ENCODE measurements around the gene RUBCNL. TPM values are rescaled to one million over a fixed set of nuclear protein-coding genes. Genes with fewer than 3 reads are reported as not detected.

The RUBCNL gene
- total RNA-seq, 1 experiment from 2014 or later: not detected

GRCh38 chr13:46334035-46334822 is 52.8 kb downstream of the RUBCNL start:
- H3K27me3 ChIP-seq (ENCODE audit: low read length): peaks cover 18% of the 10 kb centered on the region; the same call in 1 of the 2 replicates
- H3K36me3 ChIP-seq (ENCODE audit: low read depth, low read length): no peaks in the 10 kb centered on the region
- H3K4me3 ChIP-seq (ENCODE audit: low read length): no peak overlapping the region
- no peaks in the 10 kb centered on the region for H3K9me2 ChIP-seq (replicated peaks; ENCODE audit: low read length)
- intact Hi-C loops (cut with micrococcal nuclease): no loop called here
- H3K4me2 ChIP-seq (ENCODE audit: low read length): no peak overlapping the region
- no peaks in the 10 kb centered on the region for H3K79me2 ChIP-seq (ENCODE audit: low read length)
- ChIA-PET CTCF (no interaction called here), POLR2A (ENCODE audit: unreplicated experiment) (no interaction called here)
- peaks cover 2% of the 10 kb centered on the region for H3K4me1 ChIP-seq (ENCODE audit: insufficient read depth, low read length)
- no peaks in the 10 kb centered on the region for H3K9me3 ChIP-seq (ENCODE audit: low read length)
- no peaks in the 10 kb centered on the region for H4K20me1 ChIP-seq (ENCODE audit: low read length)
- H3K27ac ChIP-seq (ENCODE audit: low read length): no peak overlapping the region
- BruUV-seq (replicated peaks): no TSS peak
- no peaks in the 10 kb centered on the region for H3F3A ChIP-seq (ENCODE audit: low read length, unreplicated experiment)
- DNase-seq: no peak
- no peak overlapping the region for H2AFZ ChIP-seq (ENCODE audit: low read length)
- H3K9ac ChIP-seq (ENCODE audit: low read length): no peak overlapping the region
- ATAC-seq: no peak
- TF ChIP-seq EZH2 (IDR thresholded peaks at IDR 0.05; ENCODE audit: low read length, unreplicated experiment) (no peak), EZH2phosphoT487 (IDR thresholded peaks at IDR 0.05; ENCODE audit: borderline replicate concordance, low read length) (no peak), CTCF (conservative IDR thresholded peaks at IDR 0.05; ENCODE audit: low read depth, low read length) (no peak)

GRCh38 chr13:46332772-46333171 is 54.3 kb downstream of the RUBCNL start:
- no peak overlapping the region for H3K4me2 ChIP-seq (ENCODE audit: low read length)
- no peaks in the 10 kb centered on the region for H3K9me3 ChIP-seq (ENCODE audit: low read length)
- TF ChIP-seq CTCF (conservative IDR thresholded peaks at IDR 0.05; ENCODE audit: low read depth, low read length): no peak
- TF ChIP-seq EZH2phosphoT487 (IDR thresholded peaks at IDR 0.05; ENCODE audit: borderline replicate concordance, low read length): no peak
- TF ChIP-seq EZH2 (IDR thresholded peaks at IDR 0.05; ENCODE audit: low read length, unreplicated experiment): no peak
- H3K4me1 ChIP-seq (ENCODE audit: insufficient read depth, low read length): no peaks in the 10 kb centered on the region
- H3K4me3 ChIP-seq (ENCODE audit: low read length): no peak overlapping the region
- ChIA-PET POLR2A (ENCODE audit: unreplicated experiment) (no interaction called here), CTCF (no interaction called here)
- no TSS peak for BruUV-seq (replicated peaks)
- H3F3A ChIP-seq (ENCODE audit: low read length, unreplicated experiment): no peaks in the 10 kb centered on the region
- no peaks in the 10 kb centered on the region for H3K36me3 ChIP-seq (ENCODE audit: low read depth, low read length)
- intact Hi-C loops (cut with micrococcal nuclease): no loop called here
- H3K27ac ChIP-seq (ENCODE audit: low read length): no peak overlapping the region
- no peak for DNase-seq
- H2AFZ ChIP-seq (ENCODE audit: low read length): no peak overlapping the region
- peaks cover 23% of the 10 kb centered on the region for H3K27me3 ChIP-seq (ENCODE audit: low read length)
- no peak for ATAC-seq
- no peaks in the 10 kb centered on the region for H3K79me2 ChIP-seq (ENCODE audit: low read length)
- H3K9me2 ChIP-seq (replicated peaks; ENCODE audit: low read length): no peaks in the 10 kb centered on the region
- no peak overlapping the region for H3K9ac ChIP-seq (ENCODE audit: low read length)
- H4K20me1 ChIP-seq (ENCODE audit: low read length): no peaks in the 10 kb centered on the region

GRCh38 chr13:46329624-46330023 is 57.4 kb downstream of the RUBCNL start:
- no peak for ATAC-seq
- no peak overlapping the region for H3K4me2 ChIP-seq (ENCODE audit: low read length)
- no peak for TF ChIP-seq CTCF (conservative IDR thresholded peaks at IDR 0.05; ENCODE audit: low read depth, low read length)
- TF ChIP-seq EZH2phosphoT487 (IDR thresholded peaks at IDR 0.05; ENCODE audit: borderline replicate concordance, low read length): no peak
- no peak for TF ChIP-seq EZH2 (IDR thresholded peaks at IDR 0.05; ENCODE audit: low read length, unreplicated experiment)

More at GRCh38 chr13:46329624-46330023, 57.4 kb downstream of the RUBCNL start:
- Histone ChIP-seq H3K4me1 (ENCODE audit: insufficient read depth, low read length) (no peaks in the 10 kb centered on the region), H3K4me3 (ENCODE audit: low read length) (no peak overlapping the region), H3K27me3 (ENCODE audit: low read length) (peaks cover 23% of the 10 kb centered on the region), H3K36me3 (ENCODE audit: low read depth, low read length) (no peaks in the 10 kb centered on the region), H3K9me2 (replicated peaks; ENCODE audit: low read length) (no peaks in the 10 kb centered on the region), H2AFZ (ENCODE audit: low read length) (no peak overlapping the region), H3K79me2 (ENCODE audit: low read length) (no peaks in the 10 kb centered on the region), H3F3A (ENCODE audit: low read length, unreplicated experiment) (no peaks in the 10 kb centered on the region), H4K20me1 (ENCODE audit: low read length) (no peaks in the 10 kb centered on the region), H3K9ac (ENCODE audit: low read length) (no peak overlapping the region), H3K9me3 (ENCODE audit: low read length) (no peaks in the 10 kb centered on the region), H3K27ac (ENCODE audit: low read length) (no peak overlapping the region)
- BruUV-seq (replicated peaks): no TSS peak
- ChIA-PET CTCF (no interaction called here), POLR2A (ENCODE audit: unreplicated experiment) (no interaction called here)
- DNase-seq: no peak
- intact Hi-C loops (cut with micrococcal nuclease): loop anchor here (10.0 kb wide), 1 partner anchor 705 kb away; no protein-coding TSS in a partner anchor

Data from PC-3 (cell line).